Measurements from ENCODE around the gene CXCL3. TPM values are rescaled to one million over a fixed set of nuclear protein-coding genes. Genes with fewer than 3 reads are reported as not detected.

Gene CXCL3
- total and polyA plus RNA-seq, 2 experiments from 2014 or later: 3.6 to 19.5 TPM

DNA sequence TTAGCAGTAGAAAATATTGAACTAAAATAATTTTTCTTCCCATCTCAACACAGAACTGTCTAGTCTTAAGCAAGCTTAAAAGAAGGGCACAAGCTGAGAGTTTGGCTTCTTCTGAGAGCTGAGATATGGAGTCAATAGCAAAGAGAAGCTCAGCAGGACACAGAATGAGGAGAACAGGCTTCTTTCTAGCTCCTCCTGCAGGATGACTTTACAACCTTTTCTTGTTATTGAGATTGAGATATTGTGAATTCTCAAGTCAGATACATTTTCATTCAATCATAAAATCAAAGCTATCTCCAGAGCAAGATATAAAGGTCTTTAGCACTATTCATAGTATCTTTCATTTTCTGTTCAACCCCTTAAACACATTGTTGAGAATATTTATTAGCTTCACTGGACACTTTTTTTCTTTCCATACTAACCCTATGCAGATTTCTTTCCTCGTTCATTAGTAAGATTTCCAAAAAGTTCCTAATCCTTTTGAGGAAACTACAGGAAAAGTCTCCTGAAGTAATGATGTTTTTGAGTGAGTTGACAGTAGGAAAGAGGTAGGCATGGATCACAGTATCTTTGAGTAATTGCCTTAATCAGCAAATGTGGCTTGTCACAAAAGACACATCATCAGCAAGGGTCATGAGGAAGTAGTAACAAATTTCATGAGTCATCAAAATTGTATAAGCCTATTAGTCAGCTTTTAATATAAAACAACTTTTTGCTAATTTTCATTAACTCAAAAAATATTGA, 17.8 kb upstream of the CXCL3 start:
- no peak overlapping the region for H3K4me3 ChIP-seq
- Mint-ChIP-seq H3K4me1 (peaks cover 24% of the 10 kb centered on the region), H3K27me3 (ENCODE audit: insufficient read depth, low read depth, poor library complexity) (no peaks in the 10 kb centered on the region), H3K27ac (peak overlapping the region; percentile 67), H3K36me3 (ENCODE audit: low read depth) (peaks cover under 1% of the 10 kb centered on the region; the same call in 1 of the 3 replicates), H3K9me3 (peaks cover under 1% of the 10 kb centered on the region; the same call in 1 of the 3 replicates), H3K4me3 (no peak overlapping the region)
- no peak overlapping the region for H3K27ac ChIP-seq (ENCODE audit: low read depth)
- TF ChIP-seq, protein P1, sequence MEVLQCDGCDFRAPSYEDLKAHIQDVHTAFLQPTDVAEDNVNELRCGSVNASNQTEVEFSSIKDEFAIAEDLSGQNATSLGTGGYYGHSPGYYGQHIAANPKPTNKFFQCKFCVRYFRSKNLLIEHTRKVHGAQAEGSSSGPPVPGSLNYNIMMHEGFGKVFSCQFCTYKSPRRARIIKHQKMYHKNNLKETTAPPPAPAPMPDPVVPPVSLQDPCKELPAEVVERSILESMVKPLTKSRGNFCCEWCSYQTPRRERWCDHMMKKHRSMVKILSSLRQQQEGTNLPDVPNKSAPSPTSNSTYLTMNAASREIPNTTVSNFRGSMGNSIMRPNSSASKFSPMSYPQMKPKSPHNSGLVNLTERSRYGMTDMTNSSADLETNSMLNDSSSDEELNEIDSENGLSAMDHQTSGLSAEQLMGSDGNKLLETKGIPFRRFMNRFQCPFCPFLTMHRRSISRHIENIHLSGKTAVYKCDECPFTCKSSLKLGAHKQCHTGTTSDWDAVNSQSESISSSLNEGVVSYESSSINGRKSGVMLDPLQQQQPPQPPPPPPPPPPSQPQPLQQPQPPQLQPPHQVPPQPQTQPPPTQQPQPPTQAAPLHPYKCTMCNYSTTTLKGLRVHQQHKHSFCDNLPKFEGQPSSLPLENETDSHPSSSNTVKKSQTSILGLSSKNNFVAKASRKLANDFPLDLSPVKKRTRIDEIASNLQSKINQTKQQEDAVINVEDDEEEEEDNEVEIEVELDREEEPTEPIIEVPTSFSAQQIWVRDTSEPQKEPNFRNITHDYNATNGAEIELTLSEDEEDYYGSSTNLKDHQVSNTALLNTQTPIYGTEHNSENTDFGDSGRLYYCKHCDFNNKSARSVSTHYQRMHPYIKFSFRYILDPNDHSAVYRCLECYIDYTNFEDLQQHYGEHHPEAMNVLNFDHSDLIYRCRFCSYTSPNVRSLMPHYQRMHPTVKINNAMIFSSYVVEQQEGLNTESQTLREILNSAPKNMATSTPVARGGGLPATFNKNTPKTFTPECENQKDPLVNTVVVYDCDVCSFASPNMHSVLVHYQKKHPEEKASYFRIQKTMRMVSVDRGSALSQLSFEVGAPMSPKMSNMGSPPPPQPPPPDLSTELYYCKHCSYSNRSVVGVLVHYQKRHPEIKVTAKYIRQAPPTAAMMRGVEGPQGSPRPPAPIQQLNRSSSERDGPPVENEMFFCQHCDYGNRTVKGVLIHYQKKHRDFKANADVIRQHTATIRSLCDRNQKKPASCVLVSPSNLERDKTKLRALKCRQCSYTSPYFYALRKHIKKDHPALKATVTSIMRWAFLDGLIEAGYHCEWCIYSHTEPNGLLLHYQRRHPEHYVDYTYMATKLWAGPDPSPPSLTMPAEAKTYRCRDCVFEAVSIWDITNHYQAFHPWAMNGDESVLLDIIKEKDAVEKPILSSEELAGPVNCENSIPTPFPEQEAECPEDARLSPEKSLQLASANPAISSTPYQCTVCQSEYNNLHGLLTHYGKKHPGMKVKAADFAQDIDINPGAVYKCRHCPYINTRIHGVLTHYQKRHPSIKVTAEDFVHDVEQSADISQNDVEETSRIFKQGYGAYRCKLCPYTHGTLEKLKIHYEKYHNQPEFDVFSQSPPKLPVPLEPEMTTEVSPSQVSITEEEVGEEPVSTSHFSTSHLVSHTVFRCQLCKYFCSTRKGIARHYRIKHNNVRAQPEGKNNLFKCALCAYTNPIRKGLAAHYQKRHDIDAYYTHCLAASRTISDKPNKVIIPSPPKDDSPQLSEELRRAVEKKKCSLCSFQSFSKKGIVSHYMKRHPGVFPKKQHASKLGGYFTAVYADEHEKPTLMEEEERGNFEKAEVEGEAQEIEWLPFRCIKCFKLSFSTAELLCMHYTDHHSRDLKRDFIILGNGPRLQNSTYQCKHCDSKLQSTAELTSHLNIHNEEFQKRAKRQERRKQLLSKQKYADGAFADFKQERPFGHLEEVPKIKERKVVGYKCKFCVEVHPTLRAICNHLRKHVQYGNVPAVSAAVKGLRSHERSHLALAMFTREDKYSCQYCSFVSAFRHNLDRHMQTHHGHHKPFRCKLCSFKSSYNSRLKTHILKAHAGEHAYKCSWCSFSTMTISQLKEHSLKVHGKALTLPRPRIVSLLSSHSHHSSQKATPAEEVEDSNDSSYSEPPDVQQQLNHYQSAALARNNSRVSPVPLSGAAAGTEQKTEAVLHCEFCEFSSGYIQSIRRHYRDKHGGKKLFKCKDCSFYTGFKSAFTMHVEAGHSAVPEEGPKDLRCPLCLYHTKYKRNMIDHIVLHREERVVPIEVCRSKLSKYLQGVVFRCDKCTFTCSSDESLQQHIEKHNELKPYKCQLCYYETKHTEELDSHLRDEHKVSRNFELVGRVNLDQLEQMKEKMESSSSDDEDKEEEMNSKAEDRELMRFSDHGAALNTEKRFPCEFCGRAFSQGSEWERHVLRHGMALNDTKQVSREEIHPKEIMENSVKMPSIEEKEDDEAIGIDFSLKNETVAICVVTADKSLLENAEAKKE (CRISPR knock-in tag; IDR thresholded peaks at IDR 0.05): peak; percentile 86
- TF ChIP-seq EZH2 (IDR thresholded peaks at IDR 0.05; ENCODE audit: low read depth, unreplicated experiment) (no peak), JUNB (IDR thresholded peaks at IDR 0.05; ENCODE audit: unreplicated experiment) (no peak), ZNF114 (CRISPR knock-in tag; IDR thresholded peaks at IDR 0.05) (no peak), POLR2AphosphoS5 (IDR thresholded peaks at IDR 0.05; ENCODE audit: low read depth) (no peak), CREB1 (CRISPR knock-in tag; IDR thresholded peaks at IDR 0.05; ENCODE audit: low read depth) (no peak), ZNF331 (CRISPR knock-in tag; IDR thresholded peaks at IDR 0.05; ENCODE audit: low read depth) (no peak)
- TF ChIP-seq, protein P2, sequence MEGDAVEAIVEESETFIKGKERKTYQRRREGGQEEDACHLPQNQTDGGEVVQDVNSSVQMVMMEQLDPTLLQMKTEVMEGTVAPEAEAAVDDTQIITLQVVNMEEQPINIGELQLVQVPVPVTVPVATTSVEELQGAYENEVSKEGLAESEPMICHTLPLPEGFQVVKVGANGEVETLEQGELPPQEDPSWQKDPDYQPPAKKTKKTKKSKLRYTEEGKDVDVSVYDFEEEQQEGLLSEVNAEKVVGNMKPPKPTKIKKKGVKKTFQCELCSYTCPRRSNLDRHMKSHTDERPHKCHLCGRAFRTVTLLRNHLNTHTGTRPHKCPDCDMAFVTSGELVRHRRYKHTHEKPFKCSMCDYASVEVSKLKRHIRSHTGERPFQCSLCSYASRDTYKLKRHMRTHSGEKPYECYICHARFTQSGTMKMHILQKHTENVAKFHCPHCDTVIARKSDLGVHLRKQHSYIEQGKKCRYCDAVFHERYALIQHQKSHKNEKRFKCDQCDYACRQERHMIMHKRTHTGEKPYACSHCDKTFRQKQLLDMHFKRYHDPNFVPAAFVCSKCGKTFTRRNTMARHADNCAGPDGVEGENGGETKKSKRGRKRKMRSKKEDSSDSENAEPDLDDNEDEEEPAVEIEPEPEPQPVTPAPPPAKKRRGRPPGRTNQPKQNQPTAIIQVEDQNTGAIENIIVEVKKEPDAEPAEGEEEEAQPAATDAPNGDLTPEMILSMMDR (conservative IDR thresholded peaks at IDR 0.05; ENCODE audit: low read depth in 2 of 2): peak; percentile 25 to 48
- H3K36me3 ChIP-seq (ENCODE audit: insufficient read depth): no peaks in the 10 kb centered on the region
- no peaks in the 10 kb centered on the region for H3F3A ChIP-seq (replicated peaks; ENCODE audit: low read depth)
- H3K27me3 ChIP-seq (ENCODE audit: insufficient read depth): no peaks in the 10 kb centered on the region
- H3K79me2 ChIP-seq (replicated peaks; ENCODE audit: insufficient read depth): no peaks in the 10 kb centered on the region
- H4K20me1 ChIP-seq (replicated peaks; ENCODE audit: insufficient read depth): no peaks in the 10 kb centered on the region
- H3K4me1 ChIP-seq (ENCODE audit: insufficient read depth): peaks cover 16% of the 10 kb centered on the region
- no peak overlapping the region; the same call in 1 of the 2 replicates for H3K4me2 ChIP-seq
- H2AFZ ChIP-seq: no peak overlapping the region
- no peaks in the 10 kb centered on the region for H3K9me2 ChIP-seq (ENCODE audit: insufficient read depth)
- no peak for ATAC-seq
- peak; percentile 35 for DNase-seq (ENCODE audit: low spot score)

Data from GM23338 (cell line).